IMR-90 (cell line): ENCODE measurements around the gene DERA. TPM values are rescaled to one million over a fixed set of nuclear protein-coding genes. Genes with fewer than 3 reads are reported as not detected.

Source experiments
- ATAC-seq: fragments of 200-7000 bp; cut with Tn5 transposase; 2 replicates; pipeline ENCODE4 v1.9.1; 2020; ENCODE audit warnings: low read depth, mild to moderate bottlenecking, moderate library complexity
- BruUV-seq: library from RNA; stranded (reverse); fragments of 400-500 nt; replicated peaks from 2 replicates; lab custom pipeline; 2021; lab: Mats Ljungman, UMichigan
- CTCF ChIA-PET: fragments of 300-600 bp; formaldehyde crosslinking; extraction: SDS; loops from one replicate; lab custom pipeline; 2021; ENCODE audit warnings: antibody characterized with exemption; lab: Yijun Ruan, JAX
- POLR2A ChIA-PET: fragments of 300-600 bp; sonication (Branson Sonifier 250); formaldehyde crosslinking; loops from one replicate; lab custom pipeline; 2022; ENCODE audit warnings: antibody characterized with exemption; ENCODE audit not compliant: unreplicated experiment; lab: Charles Lee
- DNase-seq: peaks from one replicate; pipeline ENCODE4 v3.0.0; 2013
- H2AFZ ChIP-seq: replicated peaks from 2 replicates; pipeline ENCODE3; 2013; ENCODE audit warnings: low read length, mild to moderate bottlenecking; ENCODE audit not compliant: poor library complexity
- H2AK5ac ChIP-seq: 2 replicates; pipeline ENCODE4 v1.6.1; 2013; ENCODE audit warnings: low read depth, low read length, inconsistent platforms
- H2AK9ac ChIP-seq: replicated peaks from 2 replicates; pipeline ENCODE3; 2013; ENCODE audit warnings: mild to moderate bottlenecking, low read depth, low read length, moderate library complexity; ENCODE audit not compliant: poor library complexity
- H2BK120ac ChIP-seq: 2 replicates; pipeline ENCODE4 v1.6.1; 2013; ENCODE audit warnings: low read depth, low read length, inconsistent platforms
- H2BK15ac ChIP-seq: 3 replicates; pipeline ENCODE4 v1.6.1; 2013; ENCODE audit warnings: low read depth, low read length, inconsistent platforms
- H2BK20ac ChIP-seq: 2 replicates; pipeline ENCODE4 v1.6.1; 2013; ENCODE audit warnings: low read depth, mild to moderate bottlenecking, inconsistent platforms, low read length, moderate library complexity
- H2BK5ac ChIP-seq: 2 replicates; pipeline ENCODE4 v1.6.1; 2013; ENCODE audit warnings: mild to moderate bottlenecking, low read depth, low read length, inconsistent platforms; ENCODE audit not compliant: poor library complexity, severe bottlenecking
- H3K14ac ChIP-seq: replicated peaks from 2 replicates; pipeline ENCODE4 v1.6.1; 2013; ENCODE audit warnings: low read depth, low read length, inconsistent platforms
- H3K18ac ChIP-seq: 2 replicates; pipeline ENCODE4 v1.6.1; 2013; ENCODE audit warnings: low read depth, low read length, control low read depth
- H3K23ac ChIP-seq: 2 replicates; pipeline ENCODE4 v1.6.1; 2013; ENCODE audit warnings: low read depth, low read length, inconsistent platforms
- H3K27ac ChIP-seq: 2 replicates; pipeline ENCODE4 v1.5.1; 2013; ENCODE audit warnings: mild to moderate bottlenecking, control low read depth, low read length; ENCODE audit not compliant: insufficient read depth
- H3K27me3 ChIP-seq: 2 replicates; pipeline ENCODE4 v1.6.1; 2013; ENCODE audit warnings: low read length; ENCODE audit not compliant: control insufficient read depth, insufficient read depth
- H3K36me3 ChIP-seq: 2 replicates; pipeline ENCODE4 v1.6.1; 2013; ENCODE audit warnings: low read length, mixed read lengths; ENCODE audit not compliant: control insufficient read depth, insufficient read depth
- H3K4ac ChIP-seq: 2 replicates; pipeline ENCODE4 v1.6.1; 2013; ENCODE audit warnings: low read depth, low read length, inconsistent platforms
- H3K4me1 ChIP-seq: 2 replicates; pipeline ENCODE4 v1.6.1; 2013; ENCODE audit warnings: low read length, mixed read lengths; ENCODE audit not compliant: control insufficient read depth, insufficient read depth
- H3K4me2 ChIP-seq: 2 replicates; pipeline ENCODE4 v1.6.1; 2013; ENCODE audit warnings: low read depth, mild to moderate bottlenecking, control low read depth, low read length, moderate library complexity
- H3K4me3 ChIP-seq: 2 replicates; pipeline ENCODE4 v1.5.1; 2013; ENCODE audit warnings: low read depth, mild to moderate bottlenecking, control low read depth, low read length, moderate library complexity; ENCODE audit not compliant: insufficient read depth
- H3K56ac ChIP-seq: 2 replicates; pipeline ENCODE4 v1.6.1; 2013; ENCODE audit warnings: low read length, inconsistent platforms; ENCODE audit not compliant: insufficient read depth; ENCODE audit errors: extremely low read depth
- H3K79me1 ChIP-seq, 2 experiments: 2 replicates each; pipeline ENCODE4 v1.6.1; 2013; ENCODE audit warnings: low read length in 2 of 2, inconsistent platforms in 1 of 2, low read depth in 1 of 2
- H3K9ac ChIP-seq: 2 replicates; pipeline ENCODE4 v1.6.1; 2013; ENCODE audit warnings: low read depth, low read length, control low read depth
- H3K9me1 ChIP-seq: 2 replicates; pipeline ENCODE4 v1.6.1; 2013; ENCODE audit warnings: low read length, inconsistent platforms; ENCODE audit not compliant: insufficient read depth
- H3K9me3 ChIP-seq: 2 replicates; pipeline ENCODE4 v1.6.1; 2013; ENCODE audit warnings: low read length; ENCODE audit not compliant: control insufficient read depth, insufficient read depth
- H4K20me1 ChIP-seq: 2 replicates; pipeline ENCODE4 v1.6.1; 2013; ENCODE audit warnings: low read length, inconsistent platforms; ENCODE audit not compliant: insufficient read depth
- H4K5ac ChIP-seq: 2 replicates; pipeline ENCODE4 v1.6.1; 2013; ENCODE audit warnings: mild to moderate bottlenecking, low read depth, low read length, control low read depth
- H4K8ac ChIP-seq, 2 experiments: 2 replicates each; pipeline ENCODE4 v1.6.1; 2013; ENCODE audit warnings: low read depth in 2 of 2, low read length in 2 of 2, control low read depth in 1 of 2, inconsistent platforms in 1 of 2
- H4K91ac ChIP-seq: 2 replicates; pipeline ENCODE4 v1.6.1; 2013; ENCODE audit warnings: low read depth, low read length, inconsistent platforms; ENCODE audit not compliant: insufficient read depth
- BHLHE40 ChIP-seq: fragments of 150-350 bp; IDR thresholded peaks from 2 replicates; pipeline ENCODE4 v1.6.1; 2016; ENCODE audit warnings: mild to moderate bottlenecking, low read depth, low read length
- CHD1 ChIP-seq: IDR thresholded peaks from 2 replicates; pipeline ENCODE4 v1.6.1; 2012; ENCODE audit warnings: low read depth, low read length, improper control_type of control experiment
- FOS ChIP-seq: fragments of 150-350 bp; IDR thresholded peaks from 2 replicates; pipeline ENCODE4 v1.6.1; 2016; ENCODE audit warnings: low read depth, low read length
- MAZ ChIP-seq: IDR thresholded peaks from 2 replicates; pipeline ENCODE4 v1.6.1; 2012; ENCODE audit warnings: low read depth, mild to moderate bottlenecking, low read length, improper control_type of control experiment, moderate library complexity, borderline replicate concordance
- POLR2A ChIP-seq: IDR thresholded peaks from 2 replicates; pipeline ENCODE4 v1.6.1; 2012; ENCODE audit warnings: mild to moderate bottlenecking, low read depth, low read length
- RAD21 ChIP-seq: IDR thresholded peaks from 2 replicates; pipeline ENCODE4 v1.6.1; 2012; ENCODE audit warnings: low read length, improper control_type of control experiment
- RCOR1 ChIP-seq: IDR thresholded peaks from 2 replicates; pipeline ENCODE4 v1.6.1; 2012; ENCODE audit warnings: mild to moderate bottlenecking, low read length, improper control_type of control experiment; ENCODE audit not compliant: insufficient replicate concordance
- RFX5 ChIP-seq: IDR thresholded peaks from 2 replicates; pipeline ENCODE4 v1.8.0; 2012; ENCODE audit warnings: low read depth, mild to moderate bottlenecking, low read length, moderate library complexity
- SMC3 ChIP-seq: fragments of 150-350 bp; IDR thresholded peaks from 2 replicates; pipeline ENCODE4 v1.6.1; 2016; ENCODE audit warnings: low read depth, mild to moderate bottlenecking, antibody characterized with exemption, low read length, moderate library complexity
- USF2 ChIP-seq: fragments of 150-350 bp; IDR thresholded peaks from 2 replicates; pipeline ENCODE4 v1.6.1; 2017; ENCODE audit warnings: mild to moderate bottlenecking, antibody characterized with exemption, low read length, low read depth
- WGBS, 2 experiments: methylation state at CpG; one replicate each; pipeline versions ENCODE4 v1.1.5 to v1.1.7; 2013; ENCODE audit warnings: missing lambda C conversion rate in 2 of 2; ENCODE audit not compliant: insufficient read length in 1 of 2; ENCODE audit errors: extremely low coverage in 2 of 2; 5-methylcytosine and 5-hydroxymethylcytosine counted together
- dilution Hi-C: fragments of 300-500 bp; cut with HindIII; formaldehyde crosslinking; loops from one replicate; pipeline ENCODE4 v1.14.3; 2018; ENCODE audit warnings: low sequenced_read_pairs; ENCODE audit not compliant: unreplicated experiment
- in situ Hi-C: fragments of 300-500 bp; cut with MboI; formaldehyde crosslinking; loops from 3 replicates; pipeline ENCODE4 v1.14.3; 2019; ENCODE audit warnings: low sequenced_read_pairs, inconsistent platforms, mixed read lengths
- intact Hi-C: fragments of 100-400 bp; cut with micrococcal nuclease; formaldehyde crosslinking; loops from 2 replicates; pipeline ENCODE4 v1.10.0; 2022
- polyA plus RNA-seq, 3 experiments: library from polyadenylated mRNA; depleted of rRNA; stranded (reverse); fragments of >200 nt; gene quantifications; 2 replicates each; pipeline ENCODE4 v1.2.3, GENCODE V29; 2012; ENCODE audit warnings: low replicate concordance in 1 of 3
- total RNA-seq: library from RNA; depleted of rRNA; stranded (reverse); fragments of >200 nt; gene quantifications from 2 replicates; pipeline ENCODE4 v1.2.3, GENCODE V29; 2012
- TF ChIP-seq, protein P1 (sequence below): conservative IDR thresholded peaks from 2 replicates; pipeline ENCODE4 v1.5.1; 2012; ENCODE audit warnings: mild to moderate bottlenecking, low read depth, low read length, improper control_type of control experiment
- TF ChIP-seq, protein P2 (sequence below): fragments of 150-350 bp; IDR thresholded peaks from 2 replicates; pipeline ENCODE4 v1.6.1; 2016; ENCODE audit warnings: low read depth, mild to moderate bottlenecking, low read length, moderate library complexity, borderline replicate concordance

Gene DERA
- total and polyA plus RNA-seq, 2 of the 4 experiments (the other 2 are of a cell fraction), result 28.1 to 58.6 TPM

DNA sequence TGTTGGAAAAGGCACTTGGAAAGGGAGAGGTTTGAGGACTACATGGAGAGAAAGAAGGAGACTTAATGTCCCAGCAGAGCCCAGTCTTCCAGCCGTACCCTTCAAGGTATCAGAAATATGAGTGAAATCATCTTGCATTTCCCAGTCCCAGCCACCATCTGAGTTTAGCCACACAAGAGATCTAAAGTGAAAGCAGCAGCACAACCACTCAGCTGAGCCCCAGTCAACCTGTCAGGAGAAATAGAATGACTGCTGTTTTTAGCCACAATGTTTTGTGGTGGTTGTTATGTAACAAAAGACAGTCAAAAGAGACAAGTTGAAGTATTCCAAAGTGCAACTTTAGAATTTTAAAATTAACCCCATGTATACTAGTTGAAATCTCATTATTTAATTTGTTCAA, 28.0 kb downstream of the DERA start:
- ATAC-seq (no peak), DNase-seq (no peak)
- dilution Hi-C loops (no loop called here), intact Hi-C loops (no loop called here), in situ Hi-C loops (loop anchor here (5.0 kb wide), 1 partner anchor 33 kb away; no protein-coding TSS in a partner anchor)
- Histone ChIP-seq H2AK5ac (no peak overlapping the region), H3K18ac (no peak overlapping the region), H2BK15ac (no peak overlapping the region), H4K8ac (no peak overlapping the region), H3K27me3 (no peaks in the 10 kb centered on the region), H3K14ac (no peak overlapping the region), H3K4me3 (no peak overlapping the region), H3K9ac (no peak overlapping the region), H3K79me1 (peaks cover 26 to 41% of the 10 kb centered on the region in 2 experiments), H2BK20ac (no peak overlapping the region), H4K91ac (no peak overlapping the region), H2BK120ac (no peak overlapping the region), H3K4ac (no peak overlapping the region), H3K4me2 (no peak overlapping the region), H2BK5ac (no peak overlapping the region), H3K4me1 (no peaks in the 10 kb centered on the region), H3K56ac (no peak overlapping the region), H3K23ac (no peak overlapping the region), H3K27ac (no peak overlapping the region), H4K5ac (no peak overlapping the region), H3K9me3 (peaks cover 4% of the 10 kb centered on the region), H3K36me3 (0 out of 2 replicates have a peak, but pooled peaks cover 2% of the 10 kb centered on the region), H2AK9ac (no peak overlapping the region), H3K9me1 (no peaks in the 10 kb centered on the region), H2AFZ (no peak overlapping the region), H4K20me1 (no peaks in the 10 kb centered on the region; the same call in 1 of the 2 replicates)
- no TSS peak for BruUV-seq
- WGBS, 2 experiments, result no CpG with 5 or more reads among the region's 1 CpG
- no peak for TF ChIP-seq RCOR1
- no peak for TF ChIP-seq MAZ
- no peak for TF ChIP-seq POLR2A
- TF ChIP-seq FOS, result no peak
- TF ChIP-seq SMC3, result no peak
- TF ChIP-seq RAD21, result no peak
- TF ChIP-seq, protein P1, sequence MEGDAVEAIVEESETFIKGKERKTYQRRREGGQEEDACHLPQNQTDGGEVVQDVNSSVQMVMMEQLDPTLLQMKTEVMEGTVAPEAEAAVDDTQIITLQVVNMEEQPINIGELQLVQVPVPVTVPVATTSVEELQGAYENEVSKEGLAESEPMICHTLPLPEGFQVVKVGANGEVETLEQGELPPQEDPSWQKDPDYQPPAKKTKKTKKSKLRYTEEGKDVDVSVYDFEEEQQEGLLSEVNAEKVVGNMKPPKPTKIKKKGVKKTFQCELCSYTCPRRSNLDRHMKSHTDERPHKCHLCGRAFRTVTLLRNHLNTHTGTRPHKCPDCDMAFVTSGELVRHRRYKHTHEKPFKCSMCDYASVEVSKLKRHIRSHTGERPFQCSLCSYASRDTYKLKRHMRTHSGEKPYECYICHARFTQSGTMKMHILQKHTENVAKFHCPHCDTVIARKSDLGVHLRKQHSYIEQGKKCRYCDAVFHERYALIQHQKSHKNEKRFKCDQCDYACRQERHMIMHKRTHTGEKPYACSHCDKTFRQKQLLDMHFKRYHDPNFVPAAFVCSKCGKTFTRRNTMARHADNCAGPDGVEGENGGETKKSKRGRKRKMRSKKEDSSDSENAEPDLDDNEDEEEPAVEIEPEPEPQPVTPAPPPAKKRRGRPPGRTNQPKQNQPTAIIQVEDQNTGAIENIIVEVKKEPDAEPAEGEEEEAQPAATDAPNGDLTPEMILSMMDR, result no peak
- no peak for TF ChIP-seq RFX5
- no peak for TF ChIP-seq BHLHE40
- TF ChIP-seq CHD1, result no peak
- TF ChIP-seq USF2, result no peak
- TF ChIP-seq, protein P2, sequence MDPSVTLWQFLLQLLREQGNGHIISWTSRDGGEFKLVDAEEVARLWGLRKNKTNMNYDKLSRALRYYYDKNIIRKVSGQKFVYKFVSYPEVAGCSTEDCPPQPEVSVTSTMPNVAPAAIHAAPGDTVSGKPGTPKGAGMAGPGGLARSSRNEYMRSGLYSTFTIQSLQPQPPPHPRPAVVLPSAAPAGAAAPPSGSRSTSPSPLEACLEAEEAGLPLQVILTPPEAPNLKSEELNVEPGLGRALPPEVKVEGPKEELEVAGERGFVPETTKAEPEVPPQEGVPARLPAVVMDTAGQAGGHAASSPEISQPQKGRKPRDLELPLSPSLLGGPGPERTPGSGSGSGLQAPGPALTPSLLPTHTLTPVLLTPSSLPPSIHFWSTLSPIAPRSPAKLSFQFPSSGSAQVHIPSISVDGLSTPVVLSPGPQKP, result no peak
- ChIA-PET POLR2A (no interaction called here), CTCF (no interaction called here)
